HepG2 (cell line): ENCODE data around the gene RNLS. TPM values are rescaled to one million over a fixed set of nuclear protein-coding genes. Genes with fewer than 3 reads are reported as not detected.

Experiments
- ATAC-seq: fragments of 200-7000 bp; cut with Tn5 transposase; 3 replicates; pipeline ENCODE4 v1.9.1; 2020; ENCODE audit warnings: mild to moderate bottlenecking, moderate library complexity
- BruUV-seq: library from RNA; stranded (reverse); fragments of 400-500 nt; replicated peaks from 2 replicates; lab custom pipeline; 2021; lab: Mats Ljungman, UMichigan
- CTCF ChIA-PET: fragments of 300-600 bp; formaldehyde crosslinking; extraction: SDS; loops from one replicate; lab custom pipeline; 2021; ENCODE audit warnings: low total read pairs, inconsistent platforms, low intra/inter-chr PET ratio; lab: Yijun Ruan, JAX
- POLR2A ChIA-PET: fragments of 350-600 bp; sonication (Branson Sonifier 250); formaldehyde crosslinking; loops from one replicate; lab custom pipeline; 2020; ENCODE audit warnings: antibody characterized with exemption, inconsistent platforms; lab: Yijun Ruan, JAX
- DNase-seq: peaks from one replicate; pipeline ENCODE4 v3.0.0-alpha.2; 2015; ENCODE audit warnings: low spot score
- FAIRE-seq: peaks from 3 replicates; lab custom pipeline; 2011; peaks lifted over from hg19 to GRCh38; lab: Jason Lieb, UNC
- H2AFZ ChIP-seq: one replicate; pipeline ENCODE4 v1.6.1; 2011; ENCODE audit warnings: low read length, inconsistent platforms
- H3K27ac ChIP-seq: fragments of 300-600 bp; 3 replicates; pipeline ENCODE4 v1.8.0; 2011; ENCODE audit warnings: mixed run types, mild to moderate bottlenecking, mixed read lengths, low read length, inconsistent platforms; ENCODE audit not compliant: insufficient read depth; ENCODE audit errors: extremely low read length
- H3K27me3 ChIP-seq, 2 experiments: fragments of 200-600 bp in 1 of 2; 2 replicates in 1 of 2; 3 replicates in 1 of 2; pipeline versions ENCODE4 v1.6.0 to v1.8.0; 2011; ENCODE audit warnings: low read length in 2 of 2, mild to moderate bottlenecking in 2 of 2, moderate library complexity in 2 of 2, inconsistent platforms in 1 of 2; ENCODE audit not compliant: insufficient read depth in 2 of 2, control insufficient read depth in 1 of 2
- H3K36me3 ChIP-seq, 2 experiments: fragments of 200-600 bp in 1 of 2; replicated peaks in 1 of 2; 2 replicates in 1 of 2; 3 replicates in 1 of 2; pipeline versions ENCODE4 v1.5.1 to v1.8.0; 2011; ENCODE audit warnings: low read length in 2 of 2, inconsistent platforms in 1 of 2; ENCODE audit not compliant: insufficient read depth in 2 of 2, control insufficient read depth in 1 of 2
- H3K4me1 ChIP-seq: 2 replicates; pipeline ENCODE4 v1.5.1; 2012; ENCODE audit warnings: low read length, inconsistent platforms; ENCODE audit not compliant: insufficient read depth
- H3K4me2 ChIP-seq: 2 replicates; pipeline ENCODE4 v1.6.0; 2011; ENCODE audit warnings: low read depth, low read length, inconsistent platforms
- H3K4me3 ChIP-seq, 3 experiments: fragments of 200-600 bp in 1 of 3; sonication (generic), shearing (Covaris generic) in 1 of 3; replicated peaks in 1 of 3; 2 replicates each; pipeline ENCODE4 v1.5.1; 2011 to 2016; ENCODE audit warnings: low read length in 3 of 3, inconsistent platforms in 2 of 3, low read depth in 2 of 3, mild to moderate bottlenecking in 2 of 3, control low read depth in 1 of 3, mixed read lengths in 1 of 3; ENCODE audit not compliant: insufficient read depth in 1 of 3
- H3K79me2 ChIP-seq: one replicate; pipeline ENCODE4 v1.6.1; 2011; ENCODE audit warnings: low read length, inconsistent platforms; ENCODE audit not compliant: insufficient read depth
- H3K9ac ChIP-seq: 2 replicates; pipeline ENCODE4 v1.6.0; 2011; ENCODE audit warnings: mild to moderate bottlenecking, low read depth, low read length, inconsistent platforms; ENCODE audit not compliant: insufficient read depth
- H3K9me3 ChIP-seq: 2 replicates; pipeline ENCODE4 v1.5.1; 2012; ENCODE audit warnings: mild to moderate bottlenecking, low read length
- H4K20me1 ChIP-seq: 2 replicates; pipeline ENCODE4 v1.6.0; 2011; ENCODE audit warnings: inconsistent platforms, mild to moderate bottlenecking, low read length, moderate library complexity; ENCODE audit not compliant: insufficient read depth
- ARHGAP35 ChIP-seq: sonication (generic); formaldehyde crosslinking; IDR thresholded peaks from 2 replicates; pipeline ENCODE4 v1.9.0; 2022; ENCODE audit warnings: mild to moderate bottlenecking, inconsistent platforms, moderate library complexity, missing genetic modification reagents, borderline replicate concordance
- ATRX ChIP-seq: sonication (generic); formaldehyde crosslinking; IDR thresholded peaks from 2 replicates; pipeline ENCODE4 v1.4.0; 2020; ENCODE audit warnings: missing genetic modification reagents, borderline replicate concordance
- NFE2 ChIP-seq: sonication (generic); formaldehyde crosslinking; IDR thresholded peaks from 2 replicates; pipeline ENCODE4 v1.4.0; 2020; ENCODE audit warnings: missing genetic modification reagents
- NFIC ChIP-seq: IDR thresholded peaks from 2 replicates; pipeline ENCODE4 v1.6.1; 2012; ENCODE audit warnings: mild to moderate bottlenecking, low read length, inconsistent platforms
- NFKBIZ ChIP-seq: IDR thresholded peaks from 2 replicates; pipeline ENCODE4 v1.6.1; 2018; ENCODE audit warnings: missing genetic modification reagents, missing compliant biosample characterization
- POGK ChIP-seq: sonication (generic); formaldehyde crosslinking; conservative IDR thresholded peaks from 2 replicates; pipeline ENCODE4 v1.8.0; 2022; ENCODE audit warnings: mild to moderate bottlenecking, moderate library complexity, missing genetic modification reagents
- REPIN1 ChIP-seq: sonication (generic); formaldehyde crosslinking; IDR thresholded peaks from 2 replicates; pipeline ENCODE4 v1.8.0; 2022; ENCODE audit warnings: missing genetic modification reagents, low read depth, mild to moderate bottlenecking, borderline replicate concordance
- TRIM24 ChIP-seq: sonication (generic); formaldehyde crosslinking; IDR thresholded peaks from 2 replicates; pipeline ENCODE4 v1.8.0; 2022; ENCODE audit warnings: mild to moderate bottlenecking, missing genetic modification reagents
- ZNF550 ChIP-seq: sonication (generic); formaldehyde crosslinking; IDR thresholded peaks from 2 replicates; pipeline ENCODE4 v1.4.0; 2020; ENCODE audit warnings: mild to moderate bottlenecking, missing genetic modification reagents, borderline replicate concordance
- WGBS: methylation state at CpG from one replicate; pipeline ENCODE4 v1.1.6; 2017; ENCODE audit warnings: low lambda C conversion rate; 5-methylcytosine and 5-hydroxymethylcytosine counted together
- in situ Hi-C: cut with HindIII; loops from 2 replicates; pipeline ENCODE4 v1.10.0; 2017; ENCODE audit warnings: low pct_unique_long_range_greater_than_20kb; ENCODE audit not compliant: extremely low pct_ligation_motif_present
- intact Hi-C: fragments of 100-400 bp; cut with micrococcal nuclease; formaldehyde crosslinking; loops from one replicate; pipeline ENCODE4 v1.10.0; 2022; ENCODE audit not compliant: unreplicated experiment
- polyA plus RNA-seq, 8 experiments: library from polyadenylated mRNA; depleted of rRNA in 3 of 8; stranded (reverse) in 7 of 8; unstranded in 1 of 8; fragments of >200 nt; fragmentation: Illumina TruSeq in 4 of 8; extraction: Trizol in 4 of 8; gene quantifications; 2 replicates each; pipeline versions ENCODE4 v1.2.1 to v1.2.3, GENCODE V29; 2011 to 2016; ENCODE audit warnings: low read depth in 4 of 8, missing spikeins in 1 of 8, mixed read lengths in 1 of 8; ENCODE audit not compliant: insufficient read depth in 1 of 8
- total RNA-seq, 5 experiments: library from RNA; depleted of rRNA; stranded (reverse); fragments of >200 nt; fragmentation: Illumina TruSeq; extraction: Trizol; gene quantifications; 2 replicates each; pipeline ENCODE4 v1.2.3, GENCODE V29; 2016; ENCODE audit warnings: low read depth in 1 of 5

The RNLS gene
- total and polyA plus RNA-seq, 2 of the 13 experiments (the other 11 are each of a cell fraction or from before 2014, with no cell fraction given): not detected

DNA sequence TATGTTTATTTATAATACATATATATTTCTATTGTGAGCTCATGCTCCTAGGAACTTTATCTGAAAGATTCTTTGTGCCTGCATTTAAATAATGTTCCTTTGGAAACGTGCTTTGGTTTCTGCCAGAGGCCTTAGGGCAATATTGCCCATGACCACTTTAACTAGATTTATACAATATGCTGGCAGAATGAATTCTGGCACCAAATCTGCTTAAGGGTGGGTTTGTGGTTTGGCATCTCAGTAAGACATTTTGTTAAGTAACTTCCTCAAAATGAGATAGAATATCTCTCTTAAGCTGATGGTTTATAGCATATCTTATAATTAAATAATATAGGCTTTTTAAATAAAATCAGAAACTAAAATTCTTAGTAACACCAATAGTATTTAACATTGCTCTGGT, 252.9 kb downstream of the RNLS start:
- in situ Hi-C loops (no loop called here), intact Hi-C loops (no loop called here)
- ChIA-PET POLR2A (no interaction called here), CTCF (no interaction called here)
- no peak overlapping the region for H3K27ac ChIP-seq
- H3K4me3 ChIP-seq: no peak overlapping the region
- BruUV-seq: no TSS peak
- no peaks in the 10 kb centered on the region for H3K27me3 ChIP-seq
- no peak overlapping the region for H3K4me2 ChIP-seq
- TF ChIP-seq TRIM24: no peak
- no peak for TF ChIP-seq REPIN1
- no peak for TF ChIP-seq ZNF550
- no peak for TF ChIP-seq NFIC
- no peak for TF ChIP-seq NFKBIZ (CRISPR knock-in tag)
- no peak for TF ChIP-seq ATRX
- TF ChIP-seq NFE2 (CRISPR knock-in tag): no peak
- TF ChIP-seq POGK: no peak
- no peak for TF ChIP-seq ARHGAP35 (CRISPR knock-in tag)
- no peak for ATAC-seq
- no peak overlapping the region for H3K9ac ChIP-seq
- DNase-seq: no peak
- H3K36me3 ChIP-seq: no peaks in the 10 kb centered on the region
- H2AFZ ChIP-seq: no peak overlapping the region
- no peaks in the 10 kb centered on the region for H3K9me3 ChIP-seq
- 0% methylated on average over 1 of the region's 1 CpG for WGBS
- no peaks in the 10 kb centered on the region for H3K4me1 ChIP-seq
- FAIRE-seq: no peak
- no peaks in the 10 kb centered on the region for H3K79me2 ChIP-seq
- no peaks in the 10 kb centered on the region for H4K20me1 ChIP-seq
